ENCODE data around the gene FAM151B. TPM values are rescaled to one million over a fixed set of nuclear protein-coding genes. Genes with fewer than 3 reads are reported as not detected.
A peak's percentile ranks its signal among the peaks of the same experiment; 100 is the strongest.

Gene FAM151B
- polyA plus RNA-seq, 1 donor (not counting 4 experiments of a cell fraction or from before 2014, with no cell fraction given) = 1.0 TPM

GRCh38 chr5:80569961-80570786 lies 82.3 kb downstream of the FAM151B start, which contains the start of gene ANKRD34B:
ANKRD34B (minus strand) TSS chr5:80570280; CDS start chr5:80560019, 10,261 bp downstream.
- H3K79me2 ChIP-seq (ENCODE audit: control insufficient read depth, insufficient read depth, low read length) = no peaks in the 10 kb centered on the region
- H3K4me1 ChIP-seq (ENCODE audit: control insufficient read depth, extremely low read depth, insufficient read depth, low read length) = peaks cover 5% of the 10 kb centered on the region
- H2AFZ ChIP-seq (ENCODE audit: control insufficient read depth, low read length) = peak within 1 kb of the TSS; percentile 40
- TF ChIP-seq CTCF (optimal IDR thresholded peaks at IDR 0.05 in 1 of 3, IDR thresholded peaks at IDR 0.05 in 1 of 3, conservative IDR thresholded peaks at IDR 0.05 in 1 of 3; ENCODE audit: extremely low read depth in 1 of 3, insufficient read depth in 2 of 3, low read length in 3 of 3) (no peak), EZH2 (IDR thresholded peaks at IDR 0.05; ENCODE audit: low read length) (peak; percentile 52)
- H3K4me2 ChIP-seq (ENCODE audit: control insufficient read depth, extremely low read depth, insufficient read depth, low read depth, low read length) = peak within 1 kb of the TSS; percentile 68
- peaks cover 48% of the 10 kb centered on the region for H3K27me3 ChIP-seq (ENCODE audit: control insufficient read depth, extremely low read depth, insufficient read depth, low read length)
- no peak within 1 kb of the TSS for H3K27ac ChIP-seq (ENCODE audit: control insufficient read depth, insufficient read depth, low read length)
- peak within 1 kb of the TSS; percentile 16 to 51 (median 41) for H3K4me3 ChIP-seq (ENCODE audit: control insufficient read depth in 2 of 3, extremely low read depth in 1 of 3, insufficient read depth in 2 of 3, low read depth in 1 of 3, low read length in 3 of 3)
- no peaks in the 10 kb centered on the region for H4K20me1 ChIP-seq (ENCODE audit: control insufficient read depth, extremely low read depth, insufficient read depth, low read length)
- H3K36me3 ChIP-seq (ENCODE audit: control insufficient read depth in 2 of 2, extremely low read depth in 1 of 2, insufficient read depth in 2 of 2, low read length in 2 of 2) = no peaks in the 10 kb centered on the region
- dilution Hi-C loops (cut with MboI; ENCODE audit: extremely low pct_ligation_motif_present, low sequenced_read_pairs) = no loop called here
- H3K9me1 ChIP-seq (ENCODE audit: control insufficient read depth, extremely low read depth, insufficient read depth, low read length) = no peaks in the 10 kb centered on the region
- no peak for DNase-seq (ENCODE audit: low read depth, low spot score)
- no peak within 1 kb of the TSS for H3K9ac ChIP-seq (ENCODE audit: control insufficient read depth, extremely low read depth, insufficient read depth, low read length)
- no peaks in the 10 kb centered on the region for H3K9me3 ChIP-seq (ENCODE audit: control insufficient read depth, low read depth, low read length)
- no peak for FAIRE-seq

- H2AFZ ChIP-seq (ENCODE audit: control insufficient read depth, low read length) = no peak overlapping the region
- dilution Hi-C loops (cut with MboI; ENCODE audit: extremely low pct_ligation_motif_present, low sequenced_read_pairs) = no loop called here
- H3K79me2 ChIP-seq (ENCODE audit: control insufficient read depth, insufficient read depth, low read length) = no peaks in the 10 kb centered on the region
- H3K9me3 ChIP-seq (ENCODE audit: control insufficient read depth, low read depth, low read length) = no peaks in the 10 kb centered on the region
- DNase-seq (ENCODE audit: low read depth, low spot score) (no peak), FAIRE-seq (no peak)
- no peak overlapping the region for H3K9ac ChIP-seq (ENCODE audit: control insufficient read depth, extremely low read depth, insufficient read depth, low read length)
- no peaks in the 10 kb centered on the region for H3K9me1 ChIP-seq (ENCODE audit: control insufficient read depth, extremely low read depth, insufficient read depth, low read length)
- H4K20me1 ChIP-seq (ENCODE audit: control insufficient read depth, extremely low read depth, insufficient read depth, low read length) = no peaks in the 10 kb centered on the region
- H3K36me3 ChIP-seq (ENCODE audit: control insufficient read depth in 2 of 2, extremely low read depth in 1 of 2, insufficient read depth in 2 of 2, low read length in 2 of 2) = no peaks in the 10 kb centered on the region
- no peak overlapping the region for H3K4me2 ChIP-seq (ENCODE audit: control insufficient read depth, extremely low read depth, insufficient read depth, low read depth, low read length)
- peaks cover 5% of the 10 kb centered on the region for H3K4me1 ChIP-seq (ENCODE audit: control insufficient read depth, extremely low read depth, insufficient read depth, low read length)
- H3K4me3 ChIP-seq (ENCODE audit: control insufficient read depth in 2 of 3, extremely low read depth in 1 of 3, insufficient read depth in 2 of 3, low read depth in 1 of 3, low read length in 3 of 3) = no peak overlapping the region
- peaks cover 40% of the 10 kb centered on the region for H3K27me3 ChIP-seq (ENCODE audit: control insufficient read depth, extremely low read depth, insufficient read depth, low read length)
- TF ChIP-seq EZH2 (IDR thresholded peaks at IDR 0.05; ENCODE audit: low read length) (no peak), CTCF (optimal IDR thresholded peaks at IDR 0.05 in 1 of 3, IDR thresholded peaks at IDR 0.05 in 1 of 3, conservative IDR thresholded peaks at IDR 0.05 in 1 of 3; ENCODE audit: extremely low read depth in 1 of 3, insufficient read depth in 2 of 3, low read length in 3 of 3) (no peak)
- no peak overlapping the region for H3K27ac ChIP-seq (ENCODE audit: control insufficient read depth, insufficient read depth, low read length)
Measured at GRCh38 chr5:80573062-80573461, 85.2 kb downstream of the FAM151B start.

Data from keratinocyte (primary cell).